GM12872 (cell line): ENCODE measurements around the gene EHMT1.

Experiments
- CTCF ChIP-seq: IDR thresholded peaks from 3 replicates; pipeline ENCODE4 v1.5.1; 2011; ENCODE audit warnings: low read depth, mild to moderate bottlenecking, low read length, moderate library complexity; ENCODE audit not compliant: insufficient read depth

The EHMT1 gene

DNA sequence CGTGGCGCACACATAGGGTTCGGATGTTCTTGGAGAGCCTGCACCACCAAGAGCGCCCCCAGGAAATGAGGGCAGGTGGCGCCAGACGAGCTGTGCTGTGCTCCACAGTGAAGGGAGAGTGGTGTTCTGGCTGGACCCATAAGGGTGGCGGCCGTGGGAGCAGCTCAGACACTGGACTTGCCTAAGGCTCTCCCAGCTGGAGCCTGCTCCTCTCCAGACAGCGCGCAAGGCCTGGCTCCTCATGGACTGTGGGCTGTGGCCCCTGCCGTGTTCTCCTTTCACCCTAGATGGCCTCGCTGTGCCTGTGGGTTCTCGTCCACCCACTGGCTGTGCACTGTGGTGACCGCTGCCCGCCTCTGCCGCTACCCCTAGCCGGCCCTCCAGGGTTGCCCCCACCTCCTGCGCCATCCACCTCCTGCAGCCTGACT lies 92.9 kb downstream of the EHMT1 start:
- no peak for TF ChIP-seq CTCF

GRCh38 chr9:137715321-137715720 lies 96.5 kb downstream of the EHMT1 start:
- no peak for TF ChIP-seq CTCF

DNA sequence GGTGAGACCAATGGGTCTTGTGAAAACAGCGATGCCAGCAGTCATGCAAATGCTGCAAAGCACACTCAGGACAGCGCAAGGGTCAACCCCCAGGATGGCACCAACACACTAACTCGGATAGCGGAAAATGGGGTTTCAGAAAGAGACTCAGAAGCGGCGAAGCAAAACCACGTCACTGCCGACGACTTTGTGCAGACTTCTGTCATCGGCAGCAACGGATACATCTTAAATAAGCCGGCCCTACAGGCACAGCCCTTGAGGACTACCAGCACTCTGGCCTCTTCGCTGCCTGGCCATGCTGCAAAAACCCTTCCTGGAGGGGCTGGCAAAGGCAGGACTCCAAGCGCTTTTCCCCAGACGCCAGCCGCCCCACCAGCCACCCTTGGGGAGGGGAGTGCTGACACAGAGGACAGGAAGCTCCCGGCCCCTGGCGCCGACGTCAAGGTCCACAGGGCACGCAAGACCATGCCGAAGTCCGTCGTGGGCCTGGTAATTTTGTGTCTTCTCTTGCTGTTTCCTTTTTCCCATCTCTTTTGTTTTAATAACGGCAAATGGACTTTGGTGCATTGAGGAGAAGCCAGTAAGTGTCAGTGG lies 98.0 kb downstream of the EHMT1 start:
- no peak for TF ChIP-seq CTCF

- TF ChIP-seq CTCF: no peak
Measured at GRCh38 chr9:137717776-137718327, 99.0 kb downstream of the EHMT1 start.

- TF ChIP-seq CTCF: no peak
Measured at GRCh38 chr9:137719194-137719593, 100.4 kb downstream of the EHMT1 start.

DNA sequence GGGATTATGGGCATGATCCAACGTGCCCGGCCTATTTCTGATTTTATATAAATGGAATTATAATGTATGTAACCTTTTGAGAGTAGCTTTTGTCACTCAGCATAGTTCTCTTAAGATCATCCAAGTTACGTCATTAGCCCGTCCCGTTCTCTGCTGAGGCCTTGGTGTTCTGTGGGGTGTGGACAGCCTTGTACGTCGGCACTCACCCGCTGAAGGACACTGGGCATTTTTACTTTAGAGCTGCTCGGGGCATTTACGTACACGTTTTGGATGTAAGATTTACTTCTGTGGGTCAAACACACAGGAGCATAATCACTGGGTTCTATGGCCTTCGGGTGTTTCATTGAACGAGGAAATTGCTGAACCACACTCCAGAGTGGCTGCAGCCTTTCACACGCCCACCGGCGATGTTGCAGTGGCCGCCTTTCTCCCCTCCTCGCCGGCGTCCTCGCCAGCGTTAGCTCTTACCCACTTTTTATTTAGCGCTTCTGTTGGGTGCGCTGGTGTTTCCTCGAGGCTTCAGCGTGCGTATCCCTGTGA lies 101.8 kb downstream of the EHMT1 start:
- TF ChIP-seq CTCF: no peak

- TF ChIP-seq CTCF: no peak
Measured at GRCh38 chr9:137721479-137721878, 102.7 kb downstream of the EHMT1 start.
